Neural progenitor cell (in vitro differentiated cells): Measurements from ENCODE around the gene GPATCH4.

Experiments used
- CTCF ChIP-seq: fragments of 200-600 bp; sonication (generic); IDR thresholded peaks from 2 replicates; pipeline ENCODE4 v1.5.1; 2017; ENCODE audit warnings: antibody characterized with exemption, mild to moderate bottlenecking
- EZH2 ChIP-seq: fragments of 200-600 bp; sonication (generic); IDR thresholded peaks from 2 replicates; pipeline ENCODE4 v1.6.1; 2017; ENCODE audit warnings: antibody characterized with exemption, mild to moderate bottlenecking, moderate library complexity

- TF ChIP-seq EZH2 (no peak), CTCF (no peak)
Measured at GRCh38 chr1:156638189-156638985, 37.1 kb upstream of the GPATCH4 start.
